Activated naive CD8-positive, alpha-beta T cell treated with anti-CD3 and anti-CD28 coated beads for 36 hours (primary cell): ENCODE data around the gene PITPNM1. TPM values are rescaled to one million over a fixed set of nuclear protein-coding genes. Genes with fewer than 3 reads are reported as not detected.

ENCODE experiments used
- total RNA-seq, 2 experiments: library from RNA; stranded (reverse); gene quantifications; one replicate each; pipeline ENCODE4 v1.2.3, GENCODE V29; 2021

PITPNM1 gene
- total RNA-seq, 2 experiments from 2014 or later: 52.7 to 56.4 TPM

Other genes starting within 250 kb of the PITPNM1 start
- gene GRK2, start 238.9 kb downstream of the PITPNM1 start, total RNA-seq: 100 to 1,000 TPM; 211 to 219 TPM
- 10 to 100 TPM; 52.0 to 55.7 TPM for gene ANKRD13D, start 216.1 kb downstream of the PITPNM1 start, total RNA-seq
- gene SSH3, start 201.8 kb downstream of the PITPNM1 start, total RNA-seq: 1 to 10 TPM; 4.6 to 4.7 TPM
- gene POLD4, start 151.8 kb downstream of the PITPNM1 start, total RNA-seq: 10 to 100 TPM; 28.5 to 28.6 TPM
- gene CLCF1, start 131.8 kb downstream of the PITPNM1 start, total RNA-seq: under 1 TPM; 0.31 to 0.56 TPM
- gene RAD9A, start 113.4 kb downstream of the PITPNM1 start, total RNA-seq: 10 to 100 TPM; 31.2 to 33.7 TPM
- gene PPP1CA, start 103.5 kb downstream of the PITPNM1 start, total RNA-seq: 100 to 1,000 TPM; 262 to 269 TPM
- 100 to 1,000 TPM; 117 to 121 TPM for gene TBC1D10C, start 101.3 kb downstream of the PITPNM1 start, total RNA-seq
- 1 to 10 TPM; 3.1 to 3.7 TPM for gene CARNS1, start 89.7 kb downstream of the PITPNM1 start, total RNA-seq
- 10 to 100 TPM; 64.9 to 67.7 TPM for gene RPS6KB2, start 76.9 kb downstream of the PITPNM1 start, total RNA-seq
- 100 to 1,000 TPM; 110 to 117 TPM for gene PTPRCAP, start 67.7 kb downstream of the PITPNM1 start, total RNA-seq
- gene CORO1B, start 61.9 kb downstream of the PITPNM1 start, total RNA-seq: 100 to 1,000 TPM; 293 to 310 TPM
- gene GPR152, start 52.6 kb downstream of the PITPNM1 start, total RNA-seq: not detected
- gene CABP4, start 50.0 kb downstream of the PITPNM1 start, total RNA-seq: under 1 TPM; 0.27 to 0.28 TPM
- gene TMEM134, start 36.1 kb downstream of the PITPNM1 start, total RNA-seq: 10 to 100 TPM; 43.7 to 45.8 TPM
- gene AIP, start 22.3 kb downstream of the PITPNM1 start, total RNA-seq: 100 to 1,000 TPM; 107 to 112 TPM
- gene CDK2AP2, start 2.8 kb upstream of the PITPNM1 start, total RNA-seq: 10 to 100 TPM; 49.7 to 50.5 TPM
- not detected for gene CABP2, start 18.1 kb upstream of the PITPNM1 start, total RNA-seq
- gene GSTP1, start 78.4 kb upstream of the PITPNM1 start, total RNA-seq: 100 to 1,000 TPM; 452 to 465 TPM
- 100 to 1,000 TPM; 317 to 321 TPM for gene NDUFV1, start 101.6 kb upstream of the PITPNM1 start, total RNA-seq
- gene NUDT8, start 124.6 kb upstream of the PITPNM1 start, total RNA-seq: 10 to 100 TPM; 30.2 to 31.0 TPM
- gene TBX10, start 134.4 kb upstream of the PITPNM1 start, total RNA-seq: not detected
- under 1 TPM; 0.27 to 0.70 TPM for gene ACY3, start 145.4 kb upstream of the PITPNM1 start, total RNA-seq
- not detected for gene ALDH3B2, start 169.3 kb upstream of the PITPNM1 start, total RNA-seq